HepG2 (cell line): ENCODE results near the gene COPS6. TPM values are rescaled to one million over a fixed set of nuclear protein-coding genes. Genes with fewer than 3 reads are reported as not detected.

ENCODE experiments used
- ATRX ChIP-seq: sonication (generic); formaldehyde crosslinking; IDR thresholded peaks from 2 replicates; pipeline ENCODE4 v1.4.0; 2020; ENCODE audit warnings: missing genetic modification reagents, borderline replicate concordance
- CENPX ChIP-seq: sonication (generic); formaldehyde crosslinking; IDR thresholded peaks from 2 replicates; pipeline ENCODE4 v1.9.0; 2021; ENCODE audit warnings: mild to moderate bottlenecking, missing genetic modification reagents, moderate library complexity
- CREBL2 ChIP-seq: sonication (generic); formaldehyde crosslinking; IDR thresholded peaks from 2 replicates; pipeline ENCODE4 v1.8.1; 2023; ENCODE audit warnings: missing genetic modification reagents, mild to moderate bottlenecking, borderline replicate concordance
- GATAD2A ChIP-seq: IDR thresholded peaks from 2 replicates; pipeline ENCODE4 v1.6.1; 2016
- KDM6A ChIP-seq: IDR thresholded peaks from 2 replicates; pipeline ENCODE4 v1.6.1; 2016; ENCODE audit warnings: low read depth
- MAFG ChIP-seq: sonication (generic); formaldehyde crosslinking; IDR thresholded peaks from 2 replicates; pipeline ENCODE4 v1.5.1; 2020; ENCODE audit warnings: mild to moderate bottlenecking, missing genetic modification reagents
- MIER3 ChIP-seq: IDR thresholded peaks from 2 replicates; pipeline ENCODE4 v1.6.1; 2016; ENCODE audit warnings: missing compliant biosample characterization, borderline replicate concordance
- PAX8 ChIP-seq: sonication (generic); formaldehyde crosslinking; IDR thresholded peaks from 2 replicates; pipeline ENCODE4 v1.8.0; 2022; ENCODE audit warnings: mild to moderate bottlenecking, missing genetic modification reagents, borderline replicate concordance
- PCBP2 ChIP-seq: fragments of 200-400 bp; formaldehyde crosslinking; optimal IDR thresholded peaks from 2 replicates; pipeline ENCODE3; 2018; ENCODE audit warnings: low read length, low read depth; ENCODE audit not compliant: poor library complexity, severe bottlenecking
- POLR2A ChIP-seq, 2 experiments: IDR thresholded peaks; 2 replicates each; pipeline ENCODE4 v1.6.1; 2011; ENCODE audit warnings: low read depth in 2 of 2, low read length in 2 of 2, mild to moderate bottlenecking in 1 of 2, moderate library complexity in 1 of 2; ENCODE audit not compliant: insufficient read depth in 1 of 2
- ZFP36 ChIP-seq: fragments of 150-350 bp; IDR thresholded peaks from 2 replicates; pipeline ENCODE4 v1.6.1; 2018; ENCODE audit warnings: borderline replicate concordance, low read length, low read depth; ENCODE audit not compliant: partially characterized antibody
- ZFP90 ChIP-seq: sonication (generic); formaldehyde crosslinking; IDR thresholded peaks from 2 replicates; pipeline ENCODE4 v1.8.0; 2022; ENCODE audit warnings: missing genetic modification reagents, mild to moderate bottlenecking, inconsistent platforms, borderline replicate concordance
- ZMAT3 ChIP-seq: sonication (generic); formaldehyde crosslinking; conservative IDR thresholded peaks from 2 replicates; pipeline ENCODE4 v1.7.0; 2021; ENCODE audit warnings: missing genetic modification reagents
- ZMYM4 ChIP-seq: sonication (generic); formaldehyde crosslinking; IDR thresholded peaks from 2 replicates; pipeline ENCODE4 v1.8.1; 2023; ENCODE audit warnings: mild to moderate bottlenecking, missing genetic modification reagents
- ZNF12 ChIP-seq: sonication (generic); formaldehyde crosslinking; IDR thresholded peaks from 2 replicates; pipeline ENCODE4 v1.5.0; 2020; ENCODE audit warnings: missing genetic modification reagents
- ZNF180 ChIP-seq: sonication (generic); formaldehyde crosslinking; IDR thresholded peaks from 2 replicates; pipeline ENCODE4 v1.4.0; 2020; ENCODE audit warnings: low read depth, missing genetic modification reagents, borderline replicate concordance
- ZNF232 ChIP-seq: sonication (generic); formaldehyde crosslinking; IDR thresholded peaks from 2 replicates; pipeline ENCODE4 v1.4.0; 2020; ENCODE audit warnings: missing genetic modification reagents, borderline replicate concordance
- ZNF24 ChIP-seq: fragments of 450-650 bp; IDR thresholded peaks from 2 replicates; pipeline ENCODE4 v1.6.1; 2017; ENCODE audit warnings: antibody characterized with exemption, mild to moderate bottlenecking
- ZNF317 ChIP-seq: sonication (generic); formaldehyde crosslinking; IDR thresholded peaks from 2 replicates; pipeline ENCODE4 v1.5.0; 2020; ENCODE audit warnings: mild to moderate bottlenecking, missing genetic modification reagents
- ZNF382 ChIP-seq: sonication (generic); formaldehyde crosslinking; IDR thresholded peaks from 2 replicates; pipeline ENCODE4 v1.5.0; 2020; ENCODE audit warnings: missing genetic modification reagents, mild to moderate bottlenecking, borderline replicate concordance
- ZNF441 ChIP-seq: sonication (generic); formaldehyde crosslinking; IDR thresholded peaks from 2 replicates; pipeline ENCODE4 v1.7.0; 2021; ENCODE audit warnings: missing genetic modification reagents, borderline replicate concordance
- ZNF451 ChIP-seq: sonication (generic); formaldehyde crosslinking; IDR thresholded peaks from 2 replicates; pipeline ENCODE4 v1.5.0; 2020; ENCODE audit warnings: mild to moderate bottlenecking, missing genetic modification reagents
- ZNF496 ChIP-seq: sonication (generic); formaldehyde crosslinking; IDR thresholded peaks from 2 replicates; pipeline ENCODE4 v1.8.1; 2023; ENCODE audit warnings: mild to moderate bottlenecking, moderate library complexity, missing genetic modification reagents; ENCODE audit not compliant: insufficient replicate concordance
- ZNF530 ChIP-seq: sonication (generic); formaldehyde crosslinking; IDR thresholded peaks from 2 replicates; pipeline ENCODE4 v1.5.0; 2020; ENCODE audit warnings: low read depth, mild to moderate bottlenecking, missing genetic modification reagents
- ZNF816 ChIP-seq: sonication (generic); formaldehyde crosslinking; IDR thresholded peaks from 2 replicates; pipeline ENCODE4 v1.8.0; 2022; ENCODE audit warnings: missing genetic modification reagents, mild to moderate bottlenecking, borderline replicate concordance
- polyA plus RNA-seq, 8 experiments: library from polyadenylated mRNA; depleted of rRNA in 3 of 8; stranded (reverse) in 7 of 8; unstranded in 1 of 8; fragments of >200 nt; fragmentation: Illumina TruSeq in 4 of 8; extraction: Trizol in 4 of 8; gene quantifications; 2 replicates each; pipeline versions ENCODE4 v1.2.1 to v1.2.3, GENCODE V29; 2011 to 2016; ENCODE audit warnings: low read depth in 4 of 8, missing spikeins in 1 of 8, mixed read lengths in 1 of 8; ENCODE audit not compliant: insufficient read depth in 1 of 8
- total RNA-seq, 5 experiments: library from RNA; depleted of rRNA; stranded (reverse); fragments of >200 nt; fragmentation: Illumina TruSeq; extraction: Trizol; gene quantifications; 2 replicates each; pipeline ENCODE4 v1.2.3, GENCODE V29; 2016; ENCODE audit warnings: low read depth in 1 of 5
- TF ChIP-seq, protein P1 (sequence below): sonication (generic); formaldehyde crosslinking; IDR thresholded peaks from 2 replicates; pipeline ENCODE4 v1.4.0; 2020; ENCODE audit warnings: missing genetic modification reagents, mild to moderate bottlenecking, borderline replicate concordance
- TF ChIP-seq, protein P2 (sequence below): sonication (generic); formaldehyde crosslinking; IDR thresholded peaks from 2 replicates; pipeline ENCODE4 v1.4.0; 2020; ENCODE audit warnings: mild to moderate bottlenecking, missing genetic modification reagents

COPS6 gene
- total and polyA plus RNA-seq, 2 of the 13 experiments (the other 11 are each of a cell fraction or from before 2014, with no cell fraction given) = 33.4 to 117 TPM

DNA sequence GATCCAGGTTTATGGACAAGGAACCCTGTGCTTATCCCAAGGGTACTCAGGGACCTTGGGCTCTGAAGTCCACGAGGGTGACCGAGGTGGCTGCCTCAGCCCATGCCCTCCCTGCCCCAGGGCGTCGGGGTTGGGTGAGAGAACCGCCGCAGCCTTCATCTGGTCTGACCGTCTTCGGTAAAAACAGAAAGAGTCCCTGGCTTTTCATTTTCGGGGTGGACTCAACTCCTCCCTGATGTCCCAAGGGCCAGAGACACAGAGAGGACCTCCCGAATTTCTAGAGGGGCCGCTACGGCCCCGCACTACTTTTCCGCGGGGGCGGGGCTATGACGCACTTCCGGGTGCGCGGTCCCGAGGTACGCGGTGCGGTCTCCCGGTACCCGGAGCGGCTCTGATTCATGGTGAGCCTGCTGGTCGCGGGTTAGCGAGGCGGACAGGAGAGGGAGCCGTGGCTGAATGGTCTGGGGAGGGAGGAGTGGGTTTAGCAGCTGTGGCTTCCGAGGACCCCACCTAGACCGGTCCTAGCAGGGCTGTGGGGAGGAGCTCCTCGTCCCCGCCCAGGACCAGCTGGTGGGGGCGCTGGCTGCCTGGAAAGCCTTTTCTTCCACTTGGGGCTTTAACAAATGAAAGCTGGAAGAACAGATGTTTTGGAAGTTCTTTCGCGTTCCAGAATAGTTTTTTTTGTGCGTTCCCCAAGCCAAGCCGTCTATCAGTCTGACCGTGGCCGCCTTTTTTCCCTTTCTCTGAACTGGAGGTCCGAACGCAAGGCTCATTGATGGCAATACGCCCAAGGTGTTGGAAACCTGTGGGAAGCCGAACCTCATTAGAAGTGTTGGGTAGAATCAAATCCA lies 39.1 kb upstream of the COPS6 start, which contains the start of gene ZSCAN21 (continued):
- TF ChIP-seq ZNF451 (CRISPR knock-in tag) = peak; percentile 61; the same call in 1 of the 2 replicates
- TF ChIP-seq ZNF816 (CRISPR knock-in tag) = no peak
- no peak; the same call in 1 of the 2 replicates for TF ChIP-seq ZNF441 (CRISPR knock-in tag)
- no peak for TF ChIP-seq ZNF12
- TF ChIP-seq ZNF24 = no peak
- TF ChIP-seq CREBL2 (CRISPR knock-in tag) = no peak
- TF ChIP-seq KDM6A (CRISPR knock-in tag) = no peak
- TF ChIP-seq GATAD2A (CRISPR knock-in tag) = peak; percentile 50
- TF ChIP-seq, protein P1, sequence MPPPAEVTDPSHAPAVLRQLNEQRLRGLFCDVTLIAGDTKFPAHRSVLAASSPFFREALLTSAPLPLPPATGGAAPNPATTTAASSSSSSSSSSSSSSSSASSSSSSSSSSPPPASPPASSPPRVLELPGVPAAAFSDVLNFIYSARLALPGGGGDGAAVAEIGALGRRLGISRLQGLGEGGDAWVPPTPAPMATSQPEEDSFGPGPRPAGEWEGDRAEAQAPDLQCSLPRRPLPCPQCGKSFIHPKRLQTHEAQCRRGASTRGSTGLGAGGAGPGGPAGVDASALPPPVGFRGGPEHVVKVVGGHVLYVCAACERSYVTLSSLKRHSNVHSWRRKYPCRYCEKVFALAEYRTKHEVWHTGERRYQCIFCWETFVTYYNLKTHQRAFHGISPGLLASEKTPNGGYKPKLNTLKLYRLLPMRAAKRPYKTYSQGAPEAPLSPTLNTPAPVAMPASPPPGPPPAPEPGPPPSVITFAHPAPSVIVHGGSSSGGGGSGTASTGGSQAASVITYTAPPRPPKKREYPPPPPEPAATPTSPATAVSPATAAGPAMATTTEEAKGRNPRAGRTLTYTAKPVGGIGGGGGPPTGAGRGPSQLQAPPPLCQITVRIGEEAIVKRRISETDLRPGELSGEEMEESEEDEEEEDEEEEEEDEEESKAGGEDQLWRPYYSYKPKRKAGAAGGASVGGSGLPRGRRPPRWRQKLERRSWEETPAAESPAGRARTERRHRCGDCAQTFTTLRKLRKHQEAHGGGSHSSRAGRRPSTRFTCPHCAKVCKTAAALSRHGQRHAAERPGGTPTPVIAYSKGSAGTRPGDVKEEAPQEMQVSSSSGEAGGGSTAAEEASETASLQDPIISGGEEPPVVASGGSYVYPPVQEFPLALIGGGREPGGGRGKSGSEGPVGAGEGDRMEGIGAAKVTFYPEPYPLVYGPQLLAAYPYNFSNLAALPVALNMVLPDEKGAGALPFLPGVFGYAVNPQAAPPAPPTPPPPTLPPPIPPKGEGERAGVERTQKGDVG = no peak
- no peak for TF ChIP-seq MIER3 (CRISPR knock-in tag)
- TF ChIP-seq PAX8 (CRISPR knock-in tag) = no peak
- TF ChIP-seq, protein P2, sequence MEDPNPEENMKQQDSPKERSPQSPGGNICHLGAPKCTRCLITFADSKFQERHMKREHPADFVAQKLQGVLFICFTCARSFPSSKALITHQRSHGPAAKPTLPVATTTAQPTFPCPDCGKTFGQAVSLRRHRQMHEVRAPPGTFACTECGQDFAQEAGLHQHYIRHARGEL = no peak
- TF ChIP-seq ZFP36 = no peak
- TF ChIP-seq MAFG (CRISPR knock-in tag) = no peak
- peak; percentile 73 to 75 for TF ChIP-seq POLR2A (IDR thresholded peaks at IDR 0.05; ENCODE audit: insufficient read depth in 1 of 2, low read depth in 2 of 2, low read length in 2 of 2)
- no peak for TF ChIP-seq ZNF530 (CRISPR knock-in tag)
- TF ChIP-seq ZNF382 = no peak
- no peak for TF ChIP-seq ATRX
- TF ChIP-seq ZNF496 (CRISPR knock-in tag) = no peak
- no peak for TF ChIP-seq ZMAT3 (CRISPR knock-in tag)
- TF ChIP-seq ZFP90 = peak; percentile 82; the same call in 1 of the 2 replicates
- peak; percentile 53 for TF ChIP-seq ZMYM4 (CRISPR knock-in tag)
- no peak for TF ChIP-seq PCBP2
- TF ChIP-seq CENPX = no peak
- no peak; the same call in 1 of the 2 replicates for TF ChIP-seq ZNF232 (CRISPR knock-in tag)
- TF ChIP-seq ZNF180 (CRISPR knock-in tag) = no peak
- TF ChIP-seq ZNF317 (CRISPR knock-in tag) = no peak
